SKM-1 treated with dmso at 0.1 percent for 144 hours (cell line): Measurements from ENCODE around the gene SMG5.

Source experiments
- DNase-seq: peaks from one replicate; lab custom pipeline; 2025; ENCODE audit not compliant: unreplicated experiment; lab: John Stamatoyannopoulos, UW

SMG5 gene

DNA sequence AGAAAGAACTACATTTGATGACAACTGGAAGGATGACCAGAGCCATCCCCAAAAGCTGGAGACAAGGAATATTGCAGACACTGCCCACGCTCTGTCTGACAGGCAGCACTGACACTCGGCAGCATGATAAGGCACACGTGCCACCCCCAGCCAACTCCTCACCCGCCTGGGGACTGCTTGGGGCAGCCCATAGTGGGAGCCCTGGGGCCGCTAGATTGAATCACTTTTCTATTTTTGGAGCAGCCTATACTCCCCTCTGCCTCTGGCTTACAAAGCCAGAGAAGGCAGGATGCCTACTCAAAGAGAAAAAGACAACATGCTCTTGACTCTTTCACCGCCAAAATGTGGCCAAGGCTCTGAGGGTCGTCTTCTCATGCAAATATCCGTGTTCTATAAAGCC is 1.3 kb downstream of the SMG5 start:
- peak; percentile 48 for DNase-seq

DNA sequence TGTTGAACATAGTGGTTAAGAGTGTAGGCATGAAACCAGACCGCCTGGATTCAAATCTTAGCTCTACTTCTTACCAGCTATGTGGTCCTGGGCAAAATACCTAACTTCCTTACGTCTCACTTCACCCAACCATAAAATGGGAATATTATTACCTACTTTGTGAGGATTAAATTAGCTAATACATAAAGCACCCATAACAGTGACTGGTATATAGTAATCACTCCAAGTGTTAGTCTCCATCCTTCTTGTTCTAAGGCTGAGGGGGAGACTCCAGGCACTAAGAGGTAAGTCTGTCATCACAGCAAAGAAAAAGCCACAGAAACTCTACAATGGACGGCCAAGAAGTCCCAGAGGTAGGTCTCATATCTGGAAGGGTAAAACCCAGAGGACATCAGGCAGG is 2.8 kb downstream of the SMG5 start:
- DNase-seq, result no peak

DNA sequence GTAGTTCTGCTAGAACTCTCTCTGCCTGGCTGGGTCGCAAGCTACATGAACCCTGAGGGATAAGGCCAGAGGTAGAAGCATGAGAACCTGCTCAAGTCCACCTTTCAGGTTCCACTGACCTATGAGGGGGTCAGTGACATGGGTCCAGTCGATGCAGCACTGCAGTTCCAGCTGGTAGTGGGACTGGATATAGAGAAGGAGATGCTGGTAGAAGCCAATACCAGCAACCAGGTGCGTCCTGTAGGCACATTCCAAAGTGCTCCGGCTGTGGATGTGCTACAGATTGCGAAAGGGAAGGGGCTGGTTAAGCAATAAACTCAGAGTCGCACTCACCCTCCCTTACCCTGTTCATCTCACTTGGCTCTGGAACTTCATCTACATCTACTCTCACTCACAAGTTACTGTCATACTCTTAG is 5.7 kb downstream of the SMG5 start:
- peak; percentile 81 for DNase-seq

DNA sequence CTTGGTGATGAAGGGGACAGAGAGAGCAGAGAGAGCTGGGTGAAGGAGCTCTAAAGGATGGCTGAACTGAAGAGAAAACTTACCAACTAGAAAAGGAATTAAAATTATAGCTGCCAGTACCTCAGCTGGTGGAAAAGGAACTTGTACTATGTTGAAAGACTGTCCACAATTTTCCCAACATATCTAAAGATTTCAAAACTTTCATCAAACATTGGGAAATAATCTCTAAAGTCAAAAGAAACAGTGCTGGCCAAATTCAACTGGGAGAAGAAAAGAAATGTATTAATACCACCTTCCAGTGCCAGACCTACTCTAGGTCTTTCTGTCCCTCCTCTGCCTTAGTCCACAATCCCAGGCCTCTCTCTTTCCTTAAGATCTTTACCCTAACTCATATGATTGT is 6.1 kb downstream of the SMG5 start:
- DNase-seq, result peak; percentile 92

DNA sequence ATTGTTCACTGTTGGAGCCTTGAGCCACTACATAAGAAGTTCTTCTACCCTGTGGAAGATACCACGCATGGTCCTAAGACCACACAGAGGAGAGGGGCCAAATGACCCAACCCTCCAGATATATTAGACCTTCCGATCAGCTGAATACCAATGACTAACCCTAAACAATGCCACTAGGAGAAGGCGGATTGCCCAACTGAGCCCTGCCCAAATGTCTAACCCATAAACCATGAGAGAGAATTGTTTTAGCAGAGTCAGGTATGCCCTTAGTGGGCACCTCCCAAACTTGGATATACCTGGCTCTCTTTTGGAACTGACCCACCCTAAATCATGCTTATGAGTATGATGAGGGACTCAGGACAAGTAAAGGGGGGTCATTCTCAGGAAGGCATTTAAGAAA is 12.3 kb downstream of the SMG5 start:
- no peak for DNase-seq

DNA sequence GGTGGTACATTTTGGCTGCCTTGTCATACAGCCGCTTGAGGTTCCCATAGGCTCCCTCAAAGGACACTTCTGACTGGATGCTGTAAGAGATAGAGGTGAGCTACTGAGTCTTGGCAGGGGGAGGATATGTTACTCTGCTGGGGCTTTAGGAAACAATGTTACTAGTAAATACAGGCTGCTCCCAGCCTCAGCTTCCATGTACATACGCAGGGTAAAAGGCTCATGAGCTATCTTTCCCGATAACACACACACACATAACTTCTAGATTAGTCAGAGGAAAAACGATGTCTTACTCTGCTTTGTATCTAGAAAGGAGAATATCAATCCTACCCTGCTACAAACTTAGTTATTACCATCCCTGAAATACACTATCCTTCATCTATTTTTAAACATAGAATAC is 14.3 kb downstream of the SMG5 start:
- no peak for DNase-seq

DNA sequence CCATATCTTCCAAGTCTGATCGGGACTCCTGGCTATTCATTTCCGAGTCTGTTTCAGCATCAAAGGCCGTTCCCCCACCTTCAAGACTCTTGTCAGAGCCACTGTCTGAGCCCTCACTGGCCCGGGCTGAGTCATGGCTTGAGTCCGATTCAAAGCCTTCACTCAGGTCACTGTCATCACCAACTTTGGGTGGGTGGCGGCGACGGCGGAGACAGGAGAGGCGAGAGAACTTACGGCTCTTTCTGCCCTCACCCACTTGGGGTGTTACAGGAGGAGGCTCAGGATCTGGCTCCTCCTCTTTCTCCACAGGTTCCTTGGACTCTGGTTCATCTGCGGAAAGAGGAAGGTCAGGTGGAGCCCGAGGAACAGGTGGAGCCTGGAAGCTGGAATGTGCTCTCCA is 16.6 kb downstream of the SMG5 start:
- no peak for DNase-seq

DNA sequence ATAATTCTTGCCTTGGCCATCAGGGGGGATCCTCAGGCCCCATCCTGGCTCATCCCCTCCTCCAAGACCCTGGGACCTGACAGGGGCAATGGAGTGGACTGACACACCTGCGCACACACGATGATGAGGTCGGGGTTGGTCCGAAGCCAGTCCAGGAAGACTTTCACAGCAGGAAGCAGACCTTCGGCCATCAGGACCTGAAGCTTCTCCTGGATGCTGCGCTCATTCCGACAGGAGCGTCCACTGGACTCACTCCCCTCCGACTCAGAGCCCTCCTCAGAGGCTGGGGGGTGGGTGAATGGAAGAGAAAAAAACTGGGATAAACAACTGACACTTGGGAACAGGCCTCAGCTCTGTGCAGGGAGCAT is 19.4 kb downstream of the SMG5 start:
- DNase-seq, result no peak

DNA sequence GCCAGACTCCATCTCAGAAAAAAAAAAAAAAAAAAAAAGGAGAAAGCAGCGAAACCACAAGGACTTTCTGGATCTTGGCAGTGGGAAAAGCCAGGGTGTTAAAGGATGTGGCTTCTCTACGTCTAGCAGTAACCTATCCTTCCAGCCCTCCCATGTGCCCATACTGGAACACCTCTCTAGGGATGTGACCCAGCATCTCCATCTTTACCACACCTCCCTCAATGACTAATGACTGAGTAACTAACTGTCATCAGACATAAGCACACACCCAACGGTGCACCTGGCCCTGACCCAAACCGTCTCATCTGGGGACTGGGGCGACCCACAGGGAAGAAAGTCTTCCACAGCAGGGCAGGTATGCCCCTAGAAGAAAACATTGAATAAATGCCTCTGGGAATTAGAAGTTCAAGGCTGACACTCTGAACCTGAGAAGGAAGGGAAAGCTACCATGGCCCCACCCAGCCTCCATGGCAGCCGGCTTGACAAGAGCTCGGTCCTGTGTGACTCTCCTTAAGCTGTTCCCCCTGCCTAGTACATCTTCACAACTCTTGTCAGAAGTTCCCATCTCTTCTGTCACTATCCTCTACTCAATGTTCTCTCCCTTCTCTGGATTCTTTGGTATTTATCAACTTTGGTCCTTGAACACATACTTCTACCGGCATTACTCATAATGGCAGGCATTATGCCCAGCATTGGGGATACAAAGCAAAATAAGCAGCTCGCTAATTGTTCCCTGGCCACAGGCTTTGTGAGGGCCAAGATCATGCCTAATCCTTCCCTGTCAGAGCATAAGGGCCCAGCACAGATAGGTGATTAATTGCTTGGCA is 20.0 kb downstream of the SMG5 start:
- DNase-seq, result no peak

DNA sequence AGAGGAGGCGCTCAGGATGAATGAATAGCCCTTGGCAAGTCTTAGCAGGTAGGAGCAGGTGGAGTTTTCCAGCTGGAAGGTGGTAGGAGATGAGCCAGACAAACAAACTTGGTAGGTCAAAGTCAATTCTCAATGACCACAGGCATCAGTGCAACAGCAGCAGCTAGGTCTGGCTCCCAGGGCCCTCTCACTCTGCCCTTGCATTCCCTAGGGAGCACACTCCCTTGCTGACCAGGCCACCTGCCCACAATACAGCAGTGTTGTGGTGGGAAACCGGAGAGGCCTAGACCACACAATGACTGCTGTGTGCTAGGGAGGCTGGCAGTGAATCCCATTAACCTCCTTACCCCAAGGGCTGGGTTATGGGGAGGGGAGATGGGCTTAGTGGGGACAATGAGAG is 21.7 kb downstream of the SMG5 start:
- no peak for DNase-seq

DNA sequence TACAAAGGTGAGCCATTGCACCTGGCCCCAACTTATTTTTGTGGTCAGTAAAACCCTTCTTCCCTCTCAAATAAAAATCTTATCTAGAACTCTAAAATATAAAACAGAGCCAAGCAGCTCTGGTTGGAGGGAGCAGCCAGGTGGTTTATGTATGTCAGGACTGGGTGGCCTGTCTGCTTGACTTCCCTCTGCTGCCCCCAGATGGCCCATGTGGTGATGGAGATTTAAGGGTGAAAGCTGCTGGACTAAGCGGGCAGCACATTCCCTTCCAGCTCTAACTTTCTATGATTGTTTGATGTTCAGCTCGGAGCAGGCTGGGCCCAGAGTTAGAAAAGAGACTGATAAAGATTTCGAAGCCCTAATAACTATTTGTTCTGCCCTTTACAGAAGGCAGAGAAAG is 22.8 kb downstream of the SMG5 start:
- no peak for DNase-seq

DNA sequence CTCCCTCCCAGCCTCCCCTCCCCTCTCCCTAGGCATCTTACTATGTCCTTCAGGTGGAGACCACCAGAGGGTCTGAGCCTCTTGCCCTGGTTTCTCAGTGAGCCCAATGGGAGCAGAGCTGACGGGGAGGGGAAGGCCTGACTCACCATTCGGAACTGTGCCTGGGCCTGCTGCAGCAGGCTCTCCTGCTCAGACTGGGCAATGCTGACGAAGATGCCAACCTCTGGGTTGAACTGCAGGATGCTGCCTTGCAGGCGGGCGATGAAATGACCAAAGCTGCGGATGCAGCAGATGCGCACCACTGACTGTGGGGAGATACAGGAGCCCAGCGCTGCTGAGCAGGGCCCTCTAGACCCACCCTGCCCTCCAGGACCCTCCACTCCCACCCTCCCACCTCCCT is 23.8 kb downstream of the SMG5 start:
- DNase-seq, result no peak

DNA sequence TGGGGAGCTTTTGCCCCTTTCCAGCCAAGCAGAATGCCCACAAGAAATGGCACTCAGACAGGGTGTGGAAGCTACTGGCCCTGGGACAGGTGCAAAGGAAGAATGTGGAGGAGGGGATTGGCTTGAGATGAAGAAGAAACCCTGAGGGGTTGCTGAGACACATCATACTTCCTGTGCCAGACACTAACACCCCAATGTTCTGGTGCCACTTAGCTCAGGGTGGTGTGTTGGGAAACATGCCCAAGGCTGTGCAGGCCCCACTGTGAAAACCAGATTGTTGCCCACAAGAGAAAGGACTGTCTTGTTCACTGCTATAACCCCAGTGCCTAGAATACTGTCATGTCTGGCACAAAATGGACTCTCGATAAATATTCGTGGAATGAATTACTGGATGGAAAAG is 24.9 kb downstream of the SMG5 start:
- DNase-seq, result no peak

DNA sequence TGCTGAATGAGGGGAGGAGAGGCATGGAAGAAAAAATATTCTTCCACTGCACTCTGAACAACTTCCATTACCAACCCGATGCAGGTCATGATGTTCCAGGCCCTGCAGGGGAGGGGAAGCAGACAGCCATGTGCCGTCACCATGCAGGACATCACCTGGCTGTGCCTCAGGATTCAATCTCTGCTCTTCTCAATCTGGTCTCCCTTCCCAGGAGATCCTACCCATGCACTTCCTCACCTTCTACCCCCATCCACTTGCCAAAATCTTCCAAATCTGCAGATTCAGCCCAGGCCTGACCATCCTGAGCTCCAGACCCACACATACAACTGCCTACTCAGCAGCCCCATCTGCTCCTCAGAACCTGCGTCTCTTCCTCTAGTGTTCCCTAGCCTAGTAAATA is 29.0 kb downstream of the SMG5 start:
- no peak for DNase-seq

DNA sequence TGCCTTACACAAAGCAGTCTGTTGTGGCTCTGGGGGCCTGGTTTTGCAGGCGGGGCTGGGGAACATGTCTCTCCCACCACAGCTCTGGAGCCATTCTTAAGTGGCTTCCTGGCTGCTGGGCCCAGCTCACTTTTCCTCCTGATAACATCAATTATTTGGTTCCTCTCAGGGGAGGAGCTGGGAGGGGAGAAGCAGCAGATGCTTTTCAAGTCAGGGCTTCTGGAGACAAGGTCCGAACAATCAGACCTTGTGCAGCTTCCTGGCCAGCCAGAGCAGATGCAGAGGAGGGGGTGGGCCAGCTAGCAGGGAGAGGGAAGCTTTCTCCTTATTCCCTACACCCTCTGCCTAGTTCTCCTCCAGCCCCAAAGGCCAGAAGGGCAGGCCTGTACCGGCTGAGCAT is 31.1 kb downstream of the SMG5 start:
- DNase-seq, result no peak

DNA sequence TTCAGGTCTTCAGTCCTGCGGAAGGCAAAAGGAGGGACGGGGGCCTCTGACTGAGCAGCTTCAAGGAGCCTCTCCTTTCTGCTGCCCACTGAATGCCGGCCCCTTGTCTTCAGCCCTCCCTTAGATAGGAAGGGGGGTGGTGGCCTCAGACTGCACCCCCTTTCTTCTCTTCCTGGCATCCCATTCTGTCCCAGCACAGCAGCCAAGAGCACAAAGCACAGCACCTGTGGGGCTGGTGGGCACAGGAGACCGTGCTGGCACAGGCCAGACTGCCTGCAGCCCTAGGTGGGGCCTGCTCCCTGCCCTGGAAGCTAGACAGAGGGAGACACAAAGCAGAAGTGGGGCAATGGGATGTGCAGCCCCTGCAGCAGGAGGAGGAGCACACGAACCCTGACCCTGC is 33.0 kb downstream of the SMG5 start:
- no peak for DNase-seq

DNA sequence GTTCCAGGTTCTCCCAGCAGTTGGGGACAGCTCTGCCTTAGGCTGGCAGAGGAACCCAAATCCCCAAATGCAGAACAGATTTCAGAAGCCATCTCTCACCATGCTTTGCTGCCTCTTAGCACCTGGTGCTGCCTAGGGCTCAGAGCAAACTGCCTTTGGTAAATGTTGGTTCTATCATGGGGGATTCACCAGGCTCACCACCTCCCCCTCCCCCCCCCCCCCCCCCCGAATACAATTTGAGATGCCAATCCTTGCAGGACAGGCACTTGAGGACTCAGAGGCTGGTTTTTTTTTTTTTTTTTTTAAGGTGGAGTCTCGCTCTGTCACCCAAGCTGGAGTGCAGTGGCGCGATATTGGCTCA is 34.3 kb downstream of the SMG5 start:
- no peak for DNase-seq

DNA sequence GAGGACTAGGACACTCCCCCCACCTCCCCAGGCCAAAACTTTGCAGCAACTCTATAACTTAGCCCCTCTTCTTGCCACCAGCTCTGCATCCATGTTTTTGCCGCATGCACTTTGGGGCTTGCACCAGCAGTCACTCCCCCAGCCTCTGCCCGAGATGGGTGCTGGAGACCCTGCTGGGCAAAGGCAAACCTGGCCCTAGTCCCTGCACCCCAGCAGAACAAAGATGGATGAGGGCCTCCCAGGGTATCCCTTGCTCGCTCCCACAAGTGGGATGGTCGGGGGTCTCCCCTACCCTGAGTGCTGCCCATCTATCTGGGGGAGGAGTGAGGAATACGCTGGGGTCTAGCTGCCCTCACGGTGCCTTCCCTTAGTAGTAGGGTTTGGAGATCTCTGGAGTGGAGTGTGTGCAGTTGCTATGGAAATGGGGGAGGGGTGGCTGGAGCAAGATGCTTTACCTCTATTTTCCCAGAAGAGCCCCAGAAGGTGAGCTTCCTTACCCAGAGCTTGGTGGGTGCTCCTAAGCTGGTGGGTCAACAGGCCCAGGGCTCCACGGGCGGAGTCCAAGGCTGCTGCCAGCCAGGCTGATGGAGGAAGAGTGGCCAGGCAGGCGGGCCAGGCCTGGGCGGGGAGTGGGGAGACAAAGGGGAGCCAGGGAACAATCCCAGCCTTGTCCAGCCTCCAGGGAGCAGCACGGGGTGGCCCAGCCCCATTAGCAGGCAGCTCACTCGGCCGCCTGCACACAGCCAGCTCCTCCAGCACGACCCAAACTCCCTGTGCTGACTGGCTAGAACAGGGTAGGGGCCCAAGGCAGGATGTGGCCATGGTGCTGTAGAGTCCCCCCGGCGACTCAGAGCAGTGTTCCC is 34.9 kb downstream of the SMG5 start, which contains the start of gene PAQR6:
TSS of gene PAQR6 (minus strand) at position 597 of the 863 bp plus-strand sequence. CDS start 1,325 bp downstream, outside the sequence.
- no peak for DNase-seq

DNA sequence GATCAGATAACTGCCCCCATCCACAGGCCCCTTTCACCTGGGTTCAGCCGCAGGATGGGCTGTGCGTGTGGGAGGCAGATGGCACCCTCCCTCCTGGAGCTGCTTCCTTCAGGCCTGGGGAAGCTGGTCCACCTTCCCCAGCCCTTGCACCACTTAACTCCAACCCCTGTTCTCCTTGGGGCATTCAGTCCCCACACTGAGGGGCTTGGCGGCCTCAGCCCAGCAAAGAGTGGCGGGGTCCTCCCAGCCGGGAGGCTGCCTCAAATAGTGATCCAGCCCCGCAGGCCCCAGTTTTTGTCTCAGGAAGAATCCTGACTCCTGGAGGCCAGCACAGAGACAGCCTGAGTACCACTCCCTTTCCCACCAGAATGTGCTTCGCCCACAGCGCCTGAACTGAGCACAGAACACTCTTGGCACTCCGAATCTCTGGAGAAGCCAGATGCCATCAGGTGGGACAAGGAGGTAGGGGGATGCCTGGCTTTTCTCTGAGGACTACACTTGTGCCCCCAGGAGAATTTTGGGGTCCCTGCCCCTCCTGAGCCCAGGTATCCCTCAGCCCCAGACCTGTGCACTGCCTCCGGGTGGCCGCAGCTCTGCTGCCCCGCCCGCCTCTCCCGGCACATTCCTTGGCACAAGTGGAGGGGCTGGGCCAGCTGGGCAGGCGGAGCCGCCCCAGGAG is 35.7 kb downstream of the SMG5 start:
- DNase-seq, result no peak

DNA sequence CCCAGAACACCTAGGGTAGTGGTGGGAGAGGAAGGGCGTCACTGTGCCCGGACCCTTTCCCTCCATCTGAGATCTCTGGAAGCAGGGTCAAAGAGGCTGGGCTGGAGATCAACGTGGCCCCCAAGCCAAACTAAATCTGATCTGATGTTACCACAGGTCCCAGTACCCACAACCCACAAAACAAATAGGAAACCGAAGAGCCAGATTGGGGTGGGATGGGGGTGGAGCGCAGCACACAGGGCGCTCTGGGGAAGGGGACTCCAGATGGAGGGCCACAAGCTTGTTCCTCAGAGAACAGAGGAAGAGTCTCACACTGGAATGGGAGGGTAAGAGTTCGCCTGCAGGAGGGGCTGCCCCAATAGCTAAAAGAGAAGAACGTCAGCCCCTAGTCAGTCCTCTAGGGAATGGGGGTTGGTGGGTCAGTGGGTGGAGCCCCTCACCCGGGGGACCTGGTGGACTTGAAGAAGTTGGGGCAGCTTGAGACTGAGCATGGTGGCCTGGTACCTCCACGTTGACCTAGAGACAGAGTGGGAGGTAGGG is 36.3 kb downstream of the SMG5 start:
- DNase-seq, result no peak

DNA sequence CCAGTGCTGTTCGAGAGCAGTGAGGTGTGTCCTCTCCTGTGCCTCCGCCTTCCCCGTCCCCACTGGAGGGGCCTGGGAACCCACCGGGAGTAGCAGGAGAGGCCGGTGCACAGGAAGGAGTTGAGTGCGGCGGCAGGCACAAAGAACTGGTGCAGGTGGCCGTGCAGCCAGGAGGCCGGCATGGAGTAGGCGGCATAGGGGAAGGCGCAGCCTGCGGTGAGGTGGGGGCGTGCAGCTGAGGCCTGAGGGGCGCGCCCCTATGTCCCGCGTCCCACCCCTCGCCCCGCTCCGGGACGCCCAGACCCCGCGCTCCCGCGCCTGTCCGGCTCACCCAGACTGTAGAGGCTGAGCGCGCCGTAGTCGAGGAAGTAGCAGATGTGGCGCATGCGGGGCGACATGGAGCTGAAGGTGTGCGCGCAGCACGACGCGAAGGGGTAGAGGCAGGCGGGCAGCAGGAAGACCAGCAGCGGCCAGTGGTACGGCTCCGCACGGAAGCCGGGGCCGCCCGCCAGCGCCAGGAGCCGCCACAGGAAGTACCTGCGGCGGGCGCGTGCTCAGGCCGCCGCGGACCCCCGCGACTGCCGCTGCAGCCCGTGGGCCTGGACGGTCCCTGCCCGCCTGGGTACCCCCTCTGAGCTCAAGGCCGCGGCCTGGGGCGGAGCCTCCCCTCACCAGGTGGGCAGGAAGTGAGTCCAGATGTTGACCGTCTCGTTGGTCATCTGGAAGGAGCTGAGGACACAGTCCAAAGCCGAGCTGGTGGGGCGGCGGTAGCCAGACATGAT is 37.0 kb downstream of the SMG5 start:
- DNase-seq, result no peak
